HEK293 (cell line): ENCODE data around the gene TDRD10.

Source experiments
- CTCF ChIA-PET: fragments of 350-600 bp; formaldehyde crosslinking; extraction: SDS; loops from one replicate; lab custom pipeline; 2021; ENCODE audit warnings: antibody characterized with exemption; lab: Yijun Ruan, JAX
- POLR2A ChIA-PET: fragments of 300-600 bp; formaldehyde crosslinking; extraction: SDS; loops from one replicate; lab custom pipeline; 2020; ENCODE audit warnings: antibody characterized with exemption, inconsistent platforms; lab: Yijun Ruan, JAX
- H3K27ac ChIP-seq: fragments of 200-500 bp; sonication (Bioruptor generic); 2 replicates; pipeline ENCODE4 v1.5.1; 2014; ENCODE audit warnings: low read depth, low read length, control low read depth, inconsistent platforms; ENCODE audit errors: extremely low read depth
- H3K36me3 ChIP-seq, 2 experiments: fragments of 200-500 bp in 1 of 2; sonication (Bioruptor generic) in 1 of 2; 1 replicate in 1 of 2; 2 replicates in 1 of 2; pipeline ENCODE4 v1.5.1; 2014 to 2017; ENCODE audit warnings: inconsistent platforms in 2 of 2, low read length in 2 of 2; ENCODE audit not compliant: control insufficient read depth in 2 of 2, insufficient read depth in 1 of 2
- H3K4me1 ChIP-seq: fragments of 200-500 bp; sonication (Bioruptor generic); 2 replicates; pipeline ENCODE4 v1.5.1; 2014; ENCODE audit warnings: mild to moderate bottlenecking, low read length, inconsistent platforms; ENCODE audit not compliant: control insufficient read depth, insufficient read depth
- H3K4me3 ChIP-seq: 2 replicates; pipeline ENCODE4 v1.5.1; 2011; ENCODE audit warnings: low read depth, mild to moderate bottlenecking, control low read depth, low read length, moderate library complexity
- H3K9me3 ChIP-seq: fragments of 200-500 bp; sonication (Bioruptor generic); 2 replicates; pipeline ENCODE4 v1.5.1; 2014; ENCODE audit warnings: low read depth, low read length, inconsistent platforms; ENCODE audit not compliant: control insufficient read depth, insufficient read depth
- EGR2 ChIP-seq: fragments of 450-650 bp; formaldehyde crosslinking; IDR thresholded peaks from 2 replicates; pipeline ENCODE4 v1.5.1; 2016; ENCODE audit warnings: low read depth, missing biosample characterization, missing genetic modification characterization
- KLF8 ChIP-seq: fragments of 450-650 bp; formaldehyde crosslinking; IDR thresholded peaks from 2 replicates; pipeline ENCODE4 v1.5.1; 2016; ENCODE audit warnings: missing biosample characterization, missing genetic modification characterization
- ZBTB48 ChIP-seq: fragments of 450-650 bp; formaldehyde crosslinking; IDR thresholded peaks from 2 replicates; pipeline ENCODE4 v1.5.1; 2016; ENCODE audit warnings: missing biosample characterization, missing genetic modification characterization
- ZFP69B ChIP-seq: fragments of 450-650 bp; formaldehyde crosslinking; IDR thresholded peaks from 2 replicates; pipeline ENCODE4 v1.5.1; 2016; ENCODE audit warnings: missing biosample characterization, missing genetic modification characterization
- ZNF211 ChIP-seq: fragments of 450-650 bp; formaldehyde crosslinking; IDR thresholded peaks from 2 replicates; pipeline ENCODE4 v1.5.1; 2016; ENCODE audit warnings: low read depth, missing biosample characterization, missing genetic modification characterization
- ZNF214 ChIP-seq: fragments of 450-650 bp; formaldehyde crosslinking; IDR thresholded peaks from 2 replicates; pipeline ENCODE4 v1.5.1; 2017; ENCODE audit warnings: missing biosample characterization, mild to moderate bottlenecking, missing genetic modification characterization, borderline replicate concordance
- ZNF248 ChIP-seq: fragments of 450-650 bp; formaldehyde crosslinking; IDR thresholded peaks from 2 replicates; pipeline ENCODE4 v1.5.1; 2017; ENCODE audit warnings: missing biosample characterization, missing genetic modification characterization
- ZNF423 ChIP-seq: fragments of 450-650 bp; formaldehyde crosslinking; IDR thresholded peaks from 2 replicates; pipeline ENCODE4 v1.5.1; 2016; ENCODE audit warnings: missing biosample characterization, missing genetic modification characterization
- ZNF521 ChIP-seq: fragments of 450-650 bp; formaldehyde crosslinking; IDR thresholded peaks from 2 replicates; pipeline ENCODE4 v1.5.1; 2017; ENCODE audit warnings: missing biosample characterization, mild to moderate bottlenecking, missing genetic modification characterization
- ZNF530 ChIP-seq: fragments of 450-650 bp; formaldehyde crosslinking; IDR thresholded peaks from 2 replicates; pipeline ENCODE4 v1.5.1; 2016; ENCODE audit warnings: low read depth, missing biosample characterization, missing genetic modification characterization
- ZNF658 ChIP-seq: fragments of 450-650 bp; formaldehyde crosslinking; IDR thresholded peaks from 2 replicates; pipeline ENCODE4; 2016; ENCODE audit warnings: missing biosample characterization, missing genetic modification characterization
- ZNF701 ChIP-seq: fragments of 450-650 bp; formaldehyde crosslinking; IDR thresholded peaks from 2 replicates; pipeline ENCODE4 v1.5.1; 2016; ENCODE audit warnings: missing biosample characterization, missing genetic modification characterization
- ZNF747 ChIP-seq: fragments of 450-650 bp; formaldehyde crosslinking; IDR thresholded peaks from 2 replicates; pipeline ENCODE4 v1.5.1; 2016; ENCODE audit warnings: missing biosample characterization, missing genetic modification characterization
- ZSCAN23 ChIP-seq: fragments of 450-650 bp; formaldehyde crosslinking; IDR thresholded peaks from 2 replicates; pipeline ENCODE4 v1.5.1; 2016; ENCODE audit warnings: missing biosample characterization, missing genetic modification characterization
- TF ChIP-seq, protein P1 (sequence below): fragments of 450-650 bp; formaldehyde crosslinking; IDR thresholded peaks from 2 replicates; pipeline ENCODE4 v1.5.1; 2016; ENCODE audit warnings: missing biosample characterization, missing genetic modification characterization, low read depth
- TF ChIP-seq, protein P2 (sequence below): fragments of 450-650 bp; IDR thresholded peaks from 2 replicates; pipeline ENCODE4 v1.5.1; 2018; ENCODE audit warnings: missing biosample characterization, mild to moderate bottlenecking, missing genetic modification characterization
- TF ChIP-seq, protein P3 (sequence below): fragments of 450-650 bp; formaldehyde crosslinking; IDR thresholded peaks from 2 replicates; pipeline ENCODE4 v1.5.1; 2016; ENCODE audit warnings: missing biosample characterization, missing genetic modification characterization

TDRD10 gene

DNA sequence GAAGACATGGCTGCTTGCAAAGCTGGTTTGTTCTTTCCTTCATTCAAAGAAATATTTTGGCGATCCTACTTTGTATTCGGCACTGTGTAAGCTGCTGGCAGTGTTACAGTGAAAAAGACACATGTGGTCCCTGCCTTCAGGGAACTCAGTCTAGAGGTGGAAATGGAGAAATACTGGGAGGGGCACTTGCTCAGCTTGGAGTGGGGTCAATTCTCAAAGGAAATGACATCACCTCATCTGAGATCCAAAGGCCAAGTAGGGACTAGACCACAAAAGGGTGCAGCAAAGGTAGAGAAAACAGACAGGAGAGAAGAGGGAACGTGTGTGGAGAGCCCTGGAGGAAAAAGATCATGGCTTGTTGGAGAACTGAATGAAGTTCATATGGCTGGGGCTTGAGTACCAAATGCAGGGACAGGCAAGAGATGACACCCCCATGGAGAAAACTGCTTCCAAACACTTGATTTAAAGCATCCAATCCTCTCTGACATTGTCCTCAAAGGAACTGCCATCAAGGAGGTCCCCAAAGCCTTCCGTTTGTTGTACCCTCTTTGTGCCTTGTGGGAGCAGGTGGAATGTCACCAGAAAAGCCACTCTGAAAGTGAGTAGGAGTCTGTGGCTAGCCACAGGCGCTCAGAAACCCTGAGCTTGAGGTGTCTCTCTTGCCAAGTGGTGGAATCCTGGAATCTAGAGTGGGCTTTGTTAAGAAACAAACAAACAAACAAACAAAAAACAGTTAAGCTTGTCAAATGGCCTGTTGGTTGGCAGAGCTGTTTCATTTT, 48.3 kb upstream of the TDRD10 start (continued):
- TF ChIP-seq, protein P1, sequence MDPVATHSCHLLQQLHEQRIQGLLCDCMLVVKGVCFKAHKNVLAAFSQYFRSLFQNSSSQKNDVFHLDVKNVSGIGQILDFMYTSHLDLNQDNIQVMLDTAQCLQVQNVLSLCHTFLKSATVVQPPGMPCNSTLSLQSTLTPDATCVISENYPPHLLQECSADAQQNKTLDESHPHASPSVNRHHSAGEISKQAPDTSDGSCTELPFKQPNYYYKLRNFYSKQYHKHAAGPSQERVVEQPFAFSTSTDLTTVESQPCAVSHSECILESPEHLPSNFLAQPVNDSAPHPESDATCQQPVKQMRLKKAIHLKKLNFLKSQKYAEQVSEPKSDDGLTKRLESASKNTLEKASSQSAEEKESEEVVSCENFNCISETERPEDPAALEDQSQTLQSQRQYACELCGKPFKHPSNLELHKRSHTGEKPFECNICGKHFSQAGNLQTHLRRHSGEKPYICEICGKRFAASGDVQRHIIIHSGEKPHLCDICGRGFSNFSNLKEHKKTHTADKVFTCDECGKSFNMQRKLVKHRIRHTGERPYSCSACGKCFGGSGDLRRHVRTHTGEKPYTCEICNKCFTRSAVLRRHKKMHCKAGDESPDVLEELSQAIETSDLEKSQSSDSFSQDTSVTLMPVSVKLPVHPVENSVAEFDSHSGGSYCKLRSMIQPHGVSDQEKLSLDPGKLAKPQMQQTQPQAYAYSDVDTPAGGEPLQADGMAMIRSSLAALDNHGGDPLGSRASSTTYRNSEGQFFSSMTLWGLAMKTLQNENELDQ (tag by site-specific recombination), result no peak
- TF ChIP-seq ZBTB48 (tag by site-specific recombination) (peak; percentile 67), ZNF658 (no peak), KLF8 (0 out of 2 replicates have a peak, but pooled peaks have one; percentile 17), ZSCAN23 (tag by site-specific recombination) (no peak), ZNF214 (tag by site-specific recombination) (no peak), ZNF747 (tag by site-specific recombination) (no peak)

DNA sequence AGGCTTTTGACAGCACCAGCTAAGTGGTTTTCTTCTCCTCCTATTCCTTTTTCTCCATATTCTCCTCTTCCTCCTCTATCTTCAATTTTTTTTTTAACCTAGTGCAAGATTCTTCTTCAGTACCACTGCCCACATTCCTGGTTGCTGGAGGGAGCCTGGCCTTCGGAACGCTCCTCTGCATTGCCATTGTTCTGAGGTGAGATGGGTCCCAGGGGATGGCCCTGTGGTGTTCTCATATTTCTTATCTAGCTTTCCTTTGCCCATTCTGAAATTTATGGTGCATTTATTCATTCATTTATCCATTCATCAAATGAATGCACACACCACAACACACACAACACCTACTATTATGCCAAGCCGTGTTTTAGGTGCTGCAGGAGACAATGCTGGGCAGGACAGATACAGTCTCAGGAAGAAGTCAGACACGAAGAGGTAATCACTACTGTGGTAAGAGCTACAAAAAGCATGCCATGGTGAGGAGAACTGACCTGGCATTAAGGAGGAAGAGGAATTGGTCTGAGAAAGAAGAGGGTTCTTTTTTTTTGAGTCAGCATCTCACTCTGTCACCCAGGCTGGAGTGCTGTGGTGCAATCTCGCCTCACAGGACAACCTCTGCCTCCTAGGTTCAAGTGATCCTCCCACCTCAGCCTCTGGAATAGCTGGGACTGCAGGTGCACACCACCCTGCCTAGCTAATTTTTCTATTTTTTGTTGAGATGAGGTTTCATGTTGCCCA, 47.5 kb upstream of the TDRD10 start:
- Histone ChIP-seq H3K4me1 (no peaks in the 10 kb centered on the region; the same call in 1 of the 2 replicates), H3K36me3 (no peaks in the 10 kb centered on the region), H3K4me3 (no peak overlapping the region), H3K9me3 (no peaks in the 10 kb centered on the region), H3K27ac (no peak overlapping the region)
- ChIA-PET POLR2A (no interaction called here), CTCF (interaction anchor here (0.6 to 1.4 kb wide), 6 partner anchors 10 to 269 kb away, joined by 3 to 4 read pairs (median 3); no protein-coding TSS in a partner anchor)
- TF ChIP-seq, protein P2, sequence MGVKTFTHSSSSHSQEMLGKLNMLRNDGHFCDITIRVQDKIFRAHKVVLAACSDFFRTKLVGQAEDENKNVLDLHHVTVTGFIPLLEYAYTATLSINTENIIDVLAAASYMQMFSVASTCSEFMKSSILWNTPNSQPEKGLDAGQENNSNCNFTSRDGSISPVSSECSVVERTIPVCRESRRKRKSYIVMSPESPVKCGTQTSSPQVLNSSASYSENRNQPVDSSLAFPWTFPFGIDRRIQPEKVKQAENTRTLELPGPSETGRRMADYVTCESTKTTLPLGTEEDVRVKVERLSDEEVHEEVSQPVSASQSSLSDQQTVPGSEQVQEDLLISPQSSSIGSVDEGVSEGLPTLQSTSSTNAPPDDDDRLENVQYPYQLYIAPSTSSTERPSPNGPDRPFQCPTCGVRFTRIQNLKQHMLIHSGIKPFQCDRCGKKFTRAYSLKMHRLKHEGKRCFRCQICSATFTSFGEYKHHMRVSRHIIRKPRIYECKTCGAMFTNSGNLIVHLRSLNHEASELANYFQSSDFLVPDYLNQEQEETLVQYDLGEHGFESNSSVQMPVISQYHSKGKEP, result peak; percentile 53; the same call in 1 of the 2 replicates
- TF ChIP-seq ZNF530 (tag by site-specific recombination), result no peak
- TF ChIP-seq, all 188 proteins: peak for 1

DNA sequence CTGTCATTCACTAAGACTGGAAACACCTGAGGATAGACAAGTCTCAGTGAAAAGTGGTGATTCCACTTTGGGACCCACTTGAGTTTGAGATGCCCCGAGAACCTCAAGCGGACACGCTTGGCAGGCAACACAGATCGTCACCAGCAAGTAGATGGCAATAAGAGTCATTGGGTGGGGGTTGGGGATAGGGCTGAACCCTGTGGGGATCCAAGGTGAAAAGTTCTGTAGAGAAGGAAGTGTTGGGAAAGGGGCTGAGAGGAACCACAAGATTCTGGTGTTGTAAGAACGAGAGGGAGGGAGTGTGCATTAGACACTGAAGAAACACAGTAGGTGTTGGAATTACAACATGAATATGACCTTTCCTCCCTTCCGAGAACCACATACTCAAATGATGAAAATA, 45.4 kb upstream of the TDRD10 start:
- POLR2A ChIA-PET, result no interaction called here
- CTCF ChIA-PET, result no interaction called here
- H3K36me3 ChIP-seq, result no peaks in the 10 kb centered on the region

More for the DNA sequence above, 45.4 kb upstream of the TDRD10 start:
- no peaks in the 10 kb centered on the region for H3K9me3 ChIP-seq
- TF ChIP-seq, protein P3, sequence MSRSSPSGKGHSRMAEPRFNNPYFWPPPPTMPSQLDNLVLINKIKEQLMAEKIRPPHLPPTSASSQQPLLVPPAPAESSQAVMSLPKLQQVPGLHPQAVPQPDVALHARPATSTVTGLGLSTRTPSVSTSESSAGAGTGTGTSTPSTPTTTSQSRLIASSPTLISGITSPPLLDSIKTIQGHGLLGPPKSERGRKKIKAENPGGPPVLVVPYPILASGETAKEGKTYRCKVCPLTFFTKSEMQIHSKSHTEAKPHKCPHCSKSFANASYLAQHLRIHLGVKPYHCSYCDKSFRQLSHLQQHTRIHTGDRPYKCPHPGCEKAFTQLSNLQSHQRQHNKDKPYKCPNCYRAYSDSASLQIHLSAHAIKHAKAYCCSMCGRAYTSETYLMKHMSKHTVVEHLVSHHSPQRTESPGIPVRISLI (tag by site-specific recombination), result no peak
- no peak for TF ChIP-seq KLF8
- no peak for TF ChIP-seq ZNF423 (tag by site-specific recombination)
- no peak for TF ChIP-seq ZNF521 (tag by site-specific recombination)
- no peak for TF ChIP-seq ZNF701 (tag by site-specific recombination)
- no peak for TF ChIP-seq EGR2 (tag by site-specific recombination)
- no peak for TF ChIP-seq ZNF211 (tag by site-specific recombination)
- no peak for TF ChIP-seq ZNF248 (tag by site-specific recombination)
- no peak for TF ChIP-seq ZFP69B (tag by site-specific recombination)
- no peak overlapping the region for H3K27ac ChIP-seq
- no peaks in the 10 kb centered on the region; the same call in 1 of the 2 replicates for H3K4me1 ChIP-seq
- no peak overlapping the region for H3K4me3 ChIP-seq
